CD4-positive, alpha-beta memory T cell (primary cell): ENCODE results near the gene TCTN1. TPM values are rescaled to one million over a fixed set of nuclear protein-coding genes. Genes with fewer than 3 reads are reported as not detected.

ENCODE experiments used
- CTCF ChIA-PET: fragments of 350-600 bp; sonication (Branson Sonifier 250); formaldehyde crosslinking; loops from one replicate; lab custom pipeline; 2021; ENCODE audit warnings: inconsistent platforms; ENCODE audit not compliant: partially characterized antibody; lab: Charles Lee
- POLR2A ChIA-PET: fragments of 350-600 bp; sonication (Branson Sonifier 250); formaldehyde crosslinking; loops from one replicate; lab custom pipeline; 2021; ENCODE audit not compliant: partially characterized antibody; lab: Charles Lee
- DNase-seq, 5 donors: peaks; one replicate each; pipeline versions ENCODE4 v3.0.0 to v3.0.0-alpha.2; 2020 to 2022; ENCODE audit warnings: mixed read lengths in 1 of 5
- H3K27ac ChIP-seq: one replicate; pipeline ENCODE4 v1.7.0; 2013; ENCODE audit warnings: low read depth, low read length
- H3K27me3 ChIP-seq: 2 replicates; pipeline ENCODE4 v1.7.0; 2013; ENCODE audit warnings: mild to moderate bottlenecking, low read length, moderate library complexity; ENCODE audit not compliant: insufficient read depth
- H3K36me3 ChIP-seq: 2 replicates; pipeline ENCODE4 v1.7.0; 2013; ENCODE audit warnings: mild to moderate bottlenecking, low read length, moderate library complexity; ENCODE audit not compliant: insufficient read depth
- H3K4me1 ChIP-seq: 2 replicates; pipeline ENCODE4 v1.7.0; 2013; ENCODE audit warnings: mild to moderate bottlenecking, low read length, moderate library complexity; ENCODE audit not compliant: insufficient read depth
- H3K4me3 ChIP-seq, 2 donors: one replicate each; pipeline ENCODE4 v1.7.0; 2013; ENCODE audit warnings: low read length in 2 of 2, mild to moderate bottlenecking in 1 of 2
- H3K9me3 ChIP-seq, 2 donors: one replicate each; pipeline ENCODE4 v1.7.0; 2013; ENCODE audit warnings: low read length in 2 of 2, control low read depth in 1 of 2; ENCODE audit not compliant: control insufficient read depth in 1 of 2
- H3K27ac Mint-ChIP-seq, 7 donors: one replicate each; pipeline ENCODE4 v1.8.0; 2020 to 2021; ENCODE audit warnings: mixed read lengths in 7 of 7, mild to moderate bottlenecking in 6 of 7, inconsistent platforms in 3 of 7, moderate library complexity in 3 of 7
- H3K27me3 Mint-ChIP-seq, 2 donors: one replicate each; pipeline ENCODE4 v1.8.0; 2020 to 2021; ENCODE audit warnings: mixed read lengths in 2 of 2
- H3K36me3 Mint-ChIP-seq, 2 donors: one replicate each; pipeline ENCODE4 v1.8.0; 2020 to 2021; ENCODE audit warnings: mixed read lengths in 2 of 2, inconsistent platforms in 1 of 2, mild to moderate bottlenecking in 1 of 2
- H3K4me1 Mint-ChIP-seq, 4 donors: one replicate each; pipeline ENCODE4 v1.8.0; 2020 to 2021; ENCODE audit warnings: mixed read lengths in 4 of 4, mild to moderate bottlenecking in 1 of 4
- H3K4me3 Mint-ChIP-seq, 8 donors: one replicate each; pipeline ENCODE4 v1.8.0; 2020 to 2021; ENCODE audit warnings: mixed read lengths in 8 of 8, mild to moderate bottlenecking in 7 of 8, moderate library complexity in 6 of 8, inconsistent platforms in 3 of 8
- H3K9me3 Mint-ChIP-seq, 8 donors: one replicate each; pipeline ENCODE4 v1.8.0; 2020 to 2021; ENCODE audit warnings: mixed read lengths in 8 of 8, mild to moderate bottlenecking in 5 of 8, inconsistent platforms in 3 of 8, moderate library complexity in 1 of 8
- intact Hi-C: fragments of 100-400 bp; cut with micrococcal nuclease; formaldehyde crosslinking; loops from one replicate; pipeline ENCODE4 v1.15.1; 2023
- polyA plus RNA-seq, 2 donors: library from polyadenylated mRNA; unstranded; fragments of 300-500 nt; fragmentation: Illumina TruSeq; gene quantifications; one replicate each; pipeline ENCODE4 v1.2.3, GENCODE V29; 2021
- total RNA-seq, 2 experiments: library from RNA; stranded (reverse); gene quantifications; one replicate each; pipeline ENCODE4 v1.2.3, GENCODE V29; 2021

TCTN1 gene
- total and polyA plus RNA-seq, 4 experiments from 2014 or later = 5.8 to 7.7 (median 6.0) TPM

DNA sequence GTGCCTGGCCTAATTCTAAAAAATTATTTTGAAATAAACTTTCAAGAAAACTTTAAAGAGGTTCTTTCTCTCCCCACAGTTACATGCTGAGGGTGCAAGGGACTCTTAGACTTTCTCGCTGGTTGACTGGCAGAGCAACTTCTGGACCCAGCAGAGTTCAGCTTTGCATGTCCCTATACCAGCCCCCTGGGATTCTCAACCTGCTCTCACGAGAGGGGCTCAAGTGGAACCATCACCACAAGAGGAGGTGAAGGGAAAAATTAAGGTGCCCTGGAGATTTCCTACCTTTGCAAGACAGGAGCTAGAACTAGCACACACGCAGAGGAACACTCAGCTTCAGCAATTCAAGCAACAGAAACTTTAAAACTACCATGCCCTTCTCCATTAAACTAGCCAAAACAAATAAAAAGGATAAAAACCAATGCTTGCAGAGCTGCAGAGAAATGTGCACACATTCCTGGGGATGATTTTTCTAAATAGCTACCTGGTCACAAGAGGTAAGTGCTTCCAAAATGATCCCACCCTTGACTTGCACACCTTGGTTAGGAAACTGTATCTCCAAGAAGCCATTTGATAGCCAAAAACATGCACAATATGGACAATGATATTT is 72.5 kb downstream of the TCTN1 start:
- H3K4me3 Mint-ChIP-seq = peak overlapping the region in 3 of 8 donors; percentile 62 to 84 (median 75)
- peaks cover 0 to 5% of the 10 kb centered on the region in 2 donors for H3K27me3 Mint-ChIP-seq
- peak overlapping the region in 2 of 7 donors; percentile 66 to 72 for H3K27ac Mint-ChIP-seq
- intact Hi-C loops = no loop called here
- DNase-seq = no peak
- H3K27ac ChIP-seq = no peak overlapping the region
- H3K9me3 ChIP-seq = no peaks in the 10 kb centered on the region
- H3K4me1 Mint-ChIP-seq = peaks cover 15 to 48% (median 25%) of the 10 kb centered on the region in 4 donors
- H3K27me3 ChIP-seq = no peaks in the 10 kb centered on the region
- peaks cover 24% of the 10 kb centered on the region for H3K4me1 ChIP-seq
- H3K36me3 Mint-ChIP-seq = peaks cover 6 to 24% of the 10 kb centered on the region in 2 donors
- ChIA-PET POLR2A (interaction anchor here (1.0 kb wide), 1 partner anchor 11 kb away, joined by 3 read pairs; no protein-coding TSS in a partner anchor), CTCF (interaction anchor here (0.9 to 2.4 kb wide), 2 partner anchors 9 to 135 kb away, joined by 3 to 5 read pairs; no protein-coding TSS in a partner anchor)
- no peaks in the 10 kb centered on the region for H3K36me3 ChIP-seq
- peaks cover 0 to 4% (median 0%) of the 10 kb centered on the region in 8 donors for H3K9me3 Mint-ChIP-seq
- H3K4me3 ChIP-seq = no peak overlapping the region

GRCh38 chr12:110687396-110688169 is 73.7 kb downstream of the TCTN1 start:
- Mint-ChIP-seq H3K27ac (peak overlapping the region in 5 of 7 donors; percentile 17 to 70 (median 53)), H3K27me3 (peaks cover 0 to 5% of the 10 kb centered on the region in 2 donors), H3K36me3 (peaks cover 3 to 24% of the 10 kb centered on the region in 2 donors), H3K4me1 (peaks cover 15 to 43% (median 26%) of the 10 kb centered on the region in 4 donors), H3K9me3 (peaks cover 0 to 4% (median 0%) of the 10 kb centered on the region in 8 donors), H3K4me3 (peak overlapping the region; percentile 75 to 87 (median 84))
- Histone ChIP-seq H3K9me3 (no peaks in the 10 kb centered on the region), H3K27me3 (no peaks in the 10 kb centered on the region), H3K4me3 (no peak overlapping the region), H3K4me1 (peaks cover 24% of the 10 kb centered on the region), H3K27ac (no peak overlapping the region), H3K36me3 (no peaks in the 10 kb centered on the region)
- POLR2A ChIA-PET = interaction anchor here (1.0 kb wide), 1 partner anchor 10 kb away, joined by 3 read pairs; no protein-coding TSS in a partner anchor
- CTCF ChIA-PET = no interaction called here
- intact Hi-C loops = no loop called here
- DNase-seq = peak in 1 of 5 donors; percentile 36

DNA sequence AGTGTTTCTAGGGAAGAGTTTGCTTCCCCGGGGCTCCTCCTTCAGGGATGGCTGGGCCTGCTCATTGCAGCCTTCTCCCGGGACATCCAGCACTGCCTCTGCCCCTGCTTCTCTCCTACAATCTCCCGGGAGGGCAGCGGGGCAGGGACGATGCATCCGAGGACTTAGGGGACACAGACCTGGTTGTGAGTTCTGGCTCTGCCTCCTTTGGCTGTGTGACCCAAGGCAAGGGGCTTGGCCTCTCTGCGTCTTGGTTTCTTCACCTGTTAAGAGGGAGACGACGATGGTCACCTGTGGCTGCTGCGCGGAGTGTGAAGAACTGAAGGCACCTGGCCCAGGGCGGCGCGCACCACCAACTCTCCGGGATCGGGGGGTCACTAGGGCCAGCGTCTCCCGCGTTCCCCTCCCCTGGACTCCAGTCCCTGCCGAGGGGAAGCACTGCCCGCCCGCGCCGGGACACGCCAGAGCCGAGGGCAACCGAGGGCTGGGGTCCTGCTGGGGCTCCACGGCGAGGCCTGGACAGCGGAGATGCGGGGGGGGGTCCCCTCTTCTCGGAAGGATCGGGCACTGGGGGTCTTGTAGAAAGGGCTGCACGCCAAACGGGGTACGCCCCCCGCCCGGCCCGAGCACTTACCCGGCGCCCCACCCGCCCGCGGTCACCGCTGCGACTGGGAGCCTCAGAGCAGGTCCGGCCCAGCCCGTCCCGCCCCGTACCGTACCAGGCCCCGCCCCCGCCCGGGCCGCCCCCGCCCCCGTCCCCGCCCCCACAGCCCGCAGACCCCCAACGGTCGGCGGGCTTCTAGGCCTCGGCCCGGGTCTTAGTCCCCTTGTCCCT is 74.7 kb downstream of the TCTN1 start, which contains the start of gene HVCN1:
Gene HVCN1, minus strand, starts transcription at position 670 of the 835 bp plus-strand sequence. CDS start 5,870 bp downstream, outside the sequence.
- Histone ChIP-seq H3K27ac (peak within 1 kb of the TSS; percentile 63), H3K4me1 (peaks cover 24% of the 10 kb centered on the region), H3K27me3 (no peaks in the 10 kb centered on the region), H3K36me3 (no peaks in the 10 kb centered on the region), H3K4me3 (peak within 1 kb of the TSS; percentile 36 to 70), H3K9me3 (no peaks in the 10 kb centered on the region)
- ChIA-PET POLR2A (interaction anchor here (1.3 to 2.1 kb wide), 3 partner anchors 75 to 257 kb away, joined by 4 to 15 read pairs (median 6); partner anchors contain the start of genes ARPC3 and TCTN1), CTCF (interaction anchor here (0.6 to 1.4 kb wide), 2 partner anchors 9 to 87 kb away, joined by 3 to 5 read pairs; no protein-coding TSS in a partner anchor)
- H3K27me3 Mint-ChIP-seq = peaks cover 0 to 5% of the 10 kb centered on the region in 2 donors
- peaks cover 15 to 43% (median 26%) of the 10 kb centered on the region in 4 donors for H3K4me1 Mint-ChIP-seq
- DNase-seq = peak; percentile 11 to 53 (median 22)
- H3K27ac Mint-ChIP-seq = peak within 1 kb of the TSS; percentile 70 to 95 (median 87)
- peaks cover 3 to 21% of the 10 kb centered on the region in 2 donors for H3K36me3 Mint-ChIP-seq
- intact Hi-C loops = no loop called here
- peaks cover 0 to 4% (median 0%) of the 10 kb centered on the region in 8 donors for H3K9me3 Mint-ChIP-seq
- peak within 1 kb of the TSS; percentile 85 to 97 (median 90) for H3K4me3 Mint-ChIP-seq

- Mint-ChIP-seq H3K36me3 (peaks cover 3 to 18% of the 10 kb centered on the region in 2 donors), H3K4me3 (peak overlapping the region; percentile 84 to 97 (median 90)), H3K27ac (peak overlapping the region; percentile 70 to 95 (median 87)), H3K4me1 (peaks cover 15 to 43% (median 26%) of the 10 kb centered on the region in 4 donors), H3K9me3 (peaks cover 0 to 4% (median 0%) of the 10 kb centered on the region in 8 donors), H3K27me3 (peaks cover 0 to 5% of the 10 kb centered on the region in 2 donors)
- H3K4me1 ChIP-seq = peaks cover 24% of the 10 kb centered on the region
- peak overlapping the region; percentile 63 for H3K27ac ChIP-seq
- DNase-seq = peak; percentile 43 to 62 (median 51)
- H3K4me3 ChIP-seq = peak overlapping the region; percentile 36 to 70
- ChIA-PET CTCF (interaction anchor here (0.6 to 1.4 kb wide), 4 partner anchors 8 to 239 kb away, joined by 3 to 6 read pairs (median 4); partner anchors contain the start of gene ARPC3), POLR2A (interaction anchor here (0.6 to 2.1 kb wide), 12 partner anchors 9 to 291 kb away, joined by 3 to 15 read pairs (median 3); partner anchors contain the start of genes ARPC3 and TCTN1)
- no peaks in the 10 kb centered on the region for H3K27me3 ChIP-seq
- no peaks in the 10 kb centered on the region for H3K9me3 ChIP-seq
- intact Hi-C loops = no loop called here
- no peaks in the 10 kb centered on the region for H3K36me3 ChIP-seq
Measured at GRCh38 chr12:110689281-110690126, 75.6 kb downstream of the TCTN1 start.

- CTCF ChIA-PET = interaction anchor here (1.2 to 1.4 kb wide), 3 partner anchors 89 to 240 kb away, joined by 3 to 6 read pairs (median 5); partner anchors contain the start of gene ARPC3
- no peaks in the 10 kb centered on the region for H3K9me3 ChIP-seq
- H3K4me1 ChIP-seq = peaks cover 24% of the 10 kb centered on the region
- no peak overlapping the region for H3K4me3 ChIP-seq
- H3K27ac ChIP-seq = peak overlapping the region; percentile 63
- Mint-ChIP-seq H3K27ac (peak overlapping the region in 5 of 7 donors; percentile 82 to 95 (median 88)), H3K4me3 (peak overlapping the region; percentile 84 to 97 (median 90)), H3K27me3 (peaks cover 0 to 5% of the 10 kb centered on the region in 2 donors), H3K4me1 (peaks cover 15 to 40% (median 26%) of the 10 kb centered on the region in 4 donors), H3K9me3 (peaks cover 0 to 4% (median 0%) of the 10 kb centered on the region in 8 donors), H3K36me3 (peaks cover 3 to 14% of the 10 kb centered on the region in 2 donors)
- no peak for DNase-seq
- POLR2A ChIA-PET = interaction anchor here (0.6 to 2.1 kb wide), 12 partner anchors 8 to 291 kb away, joined by 3 to 15 read pairs (median 3); partner anchors contain the start of genes ARPC3 and TCTN1
- H3K27me3 ChIP-seq = no peaks in the 10 kb centered on the region
- intact Hi-C loops = no loop called here
- H3K36me3 ChIP-seq = no peaks in the 10 kb centered on the region
Measured at GRCh38 chr12:110690127-110690430, 76.2 kb downstream of the TCTN1 start.
